Sigmoid colon (tissue), 4 donors: ENCODE measurements around the gene FCRLA.

Experiments
- POLR2A ChIP-seq, 2 donors: fragments of 450-650 bp; IDR thresholded peaks; one replicate each; pipeline ENCODE4 v1.6.1; 2016; ENCODE audit warnings: antibody characterized with exemption in 2 of 2, mild to moderate bottlenecking in 2 of 2, moderate library complexity in 2 of 2
- POLR2AphosphoS5 ChIP-seq, 4 donors: sonication (generic); formaldehyde crosslinking; IDR thresholded peaks; one replicate each; pipeline ENCODE4 v1.6.1; 2017; ENCODE audit warnings: antibody characterized with exemption in 4 of 4
- TF ChIP-seq, protein P1 (sequence below), 4 experiments: fragments of 450-650 bp in 3 of 4; fragments of 200-600 bp in 1 of 4; IDR thresholded peaks; one replicate each; pipeline ENCODE4 v1.5.1; 2016 to 2019; ENCODE audit warnings: antibody characterized with exemption in 4 of 4, mild to moderate bottlenecking in 3 of 4, moderate library complexity in 2 of 4

- TF ChIP-seq, protein P1, sequence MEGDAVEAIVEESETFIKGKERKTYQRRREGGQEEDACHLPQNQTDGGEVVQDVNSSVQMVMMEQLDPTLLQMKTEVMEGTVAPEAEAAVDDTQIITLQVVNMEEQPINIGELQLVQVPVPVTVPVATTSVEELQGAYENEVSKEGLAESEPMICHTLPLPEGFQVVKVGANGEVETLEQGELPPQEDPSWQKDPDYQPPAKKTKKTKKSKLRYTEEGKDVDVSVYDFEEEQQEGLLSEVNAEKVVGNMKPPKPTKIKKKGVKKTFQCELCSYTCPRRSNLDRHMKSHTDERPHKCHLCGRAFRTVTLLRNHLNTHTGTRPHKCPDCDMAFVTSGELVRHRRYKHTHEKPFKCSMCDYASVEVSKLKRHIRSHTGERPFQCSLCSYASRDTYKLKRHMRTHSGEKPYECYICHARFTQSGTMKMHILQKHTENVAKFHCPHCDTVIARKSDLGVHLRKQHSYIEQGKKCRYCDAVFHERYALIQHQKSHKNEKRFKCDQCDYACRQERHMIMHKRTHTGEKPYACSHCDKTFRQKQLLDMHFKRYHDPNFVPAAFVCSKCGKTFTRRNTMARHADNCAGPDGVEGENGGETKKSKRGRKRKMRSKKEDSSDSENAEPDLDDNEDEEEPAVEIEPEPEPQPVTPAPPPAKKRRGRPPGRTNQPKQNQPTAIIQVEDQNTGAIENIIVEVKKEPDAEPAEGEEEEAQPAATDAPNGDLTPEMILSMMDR (IDR thresholded peaks at IDR 0.05), result no peak
- no peak for TF ChIP-seq POLR2A (IDR thresholded peaks at IDR 0.05)
- TF ChIP-seq POLR2AphosphoS5 (IDR thresholded peaks at IDR 0.05), result no peak
Observed at GRCh38 chr1:161747801-161748200, 40.8 kb downstream of the FCRLA start.
